ENCODE data around the gene ERP44. TPM values are rescaled to one million over a fixed set of nuclear protein-coding genes. Genes with fewer than 3 reads are reported as not detected.

ERP44 gene
- total and polyA plus RNA-seq, 2 experiments from 2014 or later: 23.8 to 50.5 TPM

- H3F3A ChIP-seq (ENCODE audit: insufficient read depth): no peaks in the 10 kb centered on the region
- no peak overlapping the region for H3K27ac ChIP-seq
- no peaks in the 10 kb centered on the region for H3K4me1 ChIP-seq (ENCODE audit: insufficient read depth)
- H4K20me1 ChIP-seq (ENCODE audit: insufficient read depth): no peaks in the 10 kb centered on the region
- H3K27me3 ChIP-seq (replicated peaks; ENCODE audit: insufficient read depth): no peaks in the 10 kb centered on the region
- no peaks in the 10 kb centered on the region for H3K9me3 ChIP-seq (ENCODE audit: low read depth)
- WGBS, 2 experiments (ENCODE audit: low coverage in 1 of 2, low lambda C conversion rate in 2 of 2, missing lambda C conversion rate in 2 of 2): 82 to 84% methylated on average over 1 of the region's 1 CpG
- no peak overlapping the region for H2AFZ ChIP-seq
- no peak overlapping the region for H3K4me3 ChIP-seq
- peaks cover 4% of the 10 kb centered on the region; the same call in 1 of the 2 replicates for H3K36me3 ChIP-seq (ENCODE audit: low read depth)
- no peaks in the 10 kb centered on the region for H3K9me2 ChIP-seq (ENCODE audit: insufficient read depth)
- H3K79me2 ChIP-seq (ENCODE audit: insufficient read depth): no peaks in the 10 kb centered on the region
- no peak overlapping the region for H3K9ac ChIP-seq
- in situ Hi-C loops (cut with MboI): no loop called here
- no peak for TF ChIP-seq EZH2 (IDR thresholded peaks at IDR 0.05; ENCODE audit: insufficient read depth, poor library complexity, severe bottlenecking)
- no peak for TF ChIP-seq EZH2phosphoT487 (IDR thresholded peaks at IDR 0.05; ENCODE audit: insufficient read depth, low read depth)
- no peak for DNase-seq
- no peak overlapping the region for H3K4me2 ChIP-seq (ENCODE audit: unreplicated experiment)
Observed at GRCh38 chr9:99954819-99955218, 144.0 kb downstream of the ERP44 start.

- Histone ChIP-seq H3F3A (ENCODE audit: insufficient read depth) (no peaks in the 10 kb centered on the region), H3K9me3 (ENCODE audit: low read depth) (no peaks in the 10 kb centered on the region), H3K36me3 (ENCODE audit: low read depth) (peaks cover 4% of the 10 kb centered on the region; the same call in 1 of the 2 replicates), H3K4me3 (no peak overlapping the region), H3K27me3 (replicated peaks; ENCODE audit: insufficient read depth) (no peaks in the 10 kb centered on the region), H3K4me1 (ENCODE audit: insufficient read depth) (no peaks in the 10 kb centered on the region), H3K9me2 (ENCODE audit: insufficient read depth) (no peaks in the 10 kb centered on the region), H2AFZ (no peak overlapping the region), H4K20me1 (ENCODE audit: insufficient read depth) (no peaks in the 10 kb centered on the region), H3K9ac (no peak overlapping the region), H3K4me2 (ENCODE audit: unreplicated experiment) (no peak overlapping the region), H3K79me2 (ENCODE audit: insufficient read depth) (no peaks in the 10 kb centered on the region), H3K27ac (no peak overlapping the region)
- in situ Hi-C loops (cut with MboI): no loop called here
- TF ChIP-seq EZH2 (IDR thresholded peaks at IDR 0.05; ENCODE audit: insufficient read depth, poor library complexity, severe bottlenecking) (no peak), EZH2phosphoT487 (IDR thresholded peaks at IDR 0.05; ENCODE audit: insufficient read depth, low read depth) (no peak)
- 80 to 85% methylated on average over 3 of the region's 3 CpGs for WGBS, 2 experiments (ENCODE audit: low coverage in 1 of 2, low lambda C conversion rate in 2 of 2, missing lambda C conversion rate in 2 of 2)
- DNase-seq: no peak
Observed at GRCh38 chr9:99953861-99954507, 144.8 kb downstream of the ERP44 start.

- Histone ChIP-seq H4K20me1 (ENCODE audit: insufficient read depth) (no peaks in the 10 kb centered on the region), H3F3A (ENCODE audit: insufficient read depth) (no peaks in the 10 kb centered on the region), H3K9ac (no peak overlapping the region), H3K79me2 (ENCODE audit: insufficient read depth) (no peaks in the 10 kb centered on the region), H3K9me2 (ENCODE audit: insufficient read depth) (no peaks in the 10 kb centered on the region; the same call in 1 of the 2 replicates), H3K27ac (no peak overlapping the region), H3K36me3 (ENCODE audit: low read depth) (peaks cover 4% of the 10 kb centered on the region; the same call in 1 of the 2 replicates), H3K27me3 (replicated peaks; ENCODE audit: insufficient read depth) (no peaks in the 10 kb centered on the region), H3K4me1 (ENCODE audit: insufficient read depth) (no peaks in the 10 kb centered on the region), H3K9me3 (ENCODE audit: low read depth) (no peaks in the 10 kb centered on the region), H2AFZ (no peak overlapping the region), H3K4me3 (no peak overlapping the region), H3K4me2 (ENCODE audit: unreplicated experiment) (no peak overlapping the region)
- in situ Hi-C loops (cut with MboI): no loop called here
- no peak for DNase-seq
- no peak for TF ChIP-seq EZH2 (IDR thresholded peaks at IDR 0.05; ENCODE audit: insufficient read depth, poor library complexity, severe bottlenecking)
- TF ChIP-seq EZH2phosphoT487 (IDR thresholded peaks at IDR 0.05; ENCODE audit: insufficient read depth, low read depth): no peak
Observed at GRCh38 chr9:99948896-99949295, 149.9 kb downstream of the ERP44 start.

- H3K9me2 ChIP-seq (ENCODE audit: insufficient read depth): no peaks in the 10 kb centered on the region; the same call in 1 of the 2 replicates
- in situ Hi-C loops (cut with MboI): no loop called here
- H3K4me3 ChIP-seq: no peak overlapping the region
- no peaks in the 10 kb centered on the region for H3K27me3 ChIP-seq (replicated peaks; ENCODE audit: insufficient read depth)
- no peaks in the 10 kb centered on the region for H3F3A ChIP-seq (ENCODE audit: insufficient read depth)
- 99 to 100% methylated on average over 2 of the region's 2 CpGs for WGBS, 2 experiments (ENCODE audit: low coverage in 1 of 2, low lambda C conversion rate in 2 of 2, missing lambda C conversion rate in 2 of 2)
- no peak overlapping the region for H3K9ac ChIP-seq
- no peaks in the 10 kb centered on the region for H4K20me1 ChIP-seq (ENCODE audit: insufficient read depth)
- H3K27ac ChIP-seq: no peak overlapping the region
- no peak overlapping the region for H2AFZ ChIP-seq
- TF ChIP-seq EZH2 (IDR thresholded peaks at IDR 0.05; ENCODE audit: insufficient read depth, poor library complexity, severe bottlenecking) (no peak), EZH2phosphoT487 (IDR thresholded peaks at IDR 0.05; ENCODE audit: insufficient read depth, low read depth) (no peak)
- no peaks in the 10 kb centered on the region for H3K4me1 ChIP-seq (ENCODE audit: insufficient read depth)
- peaks cover 4% of the 10 kb centered on the region; the same call in 1 of the 2 replicates for H3K36me3 ChIP-seq (ENCODE audit: low read depth)
- no peaks in the 10 kb centered on the region for H3K79me2 ChIP-seq (ENCODE audit: insufficient read depth)
- DNase-seq: no peak
- H3K9me3 ChIP-seq (ENCODE audit: low read depth): no peaks in the 10 kb centered on the region
- no peak overlapping the region for H3K4me2 ChIP-seq (ENCODE audit: unreplicated experiment)
Observed at GRCh38 chr9:99948482-99948881, 150.3 kb downstream of the ERP44 start.

All from GM23248 (cell line).